GM23338 (cell line): ENCODE data around the gene SH2D1A.

Source experiments
- CREB1 ChIP-seq: fragments of 250-450 bp; sonication (Bioruptor Pico); IDR thresholded peaks from 2 replicates; pipeline ENCODE4 v1.5.0; 2020; ENCODE audit warnings: low read depth, mild to moderate bottlenecking, moderate library complexity
- EZH2 ChIP-seq: fragments of 200-600 bp; sonication (generic); IDR thresholded peaks from one replicate; pipeline ENCODE4 v1.8.0; 2017; ENCODE audit warnings: antibody characterized with exemption, mild to moderate bottlenecking, low read depth; ENCODE audit not compliant: unreplicated experiment
- JUNB ChIP-seq: IDR thresholded peaks from one replicate; pipeline ENCODE4 v1.6.1; 2016; ENCODE audit warnings: antibody characterized with exemption; ENCODE audit not compliant: unreplicated experiment
- POLR2AphosphoS5 ChIP-seq: IDR thresholded peaks from 2 replicates; pipeline ENCODE4 v1.6.1; 2016; ENCODE audit warnings: antibody characterized with exemption, low read depth
- TF ChIP-seq, protein P1 (sequence below), 2 experiments: fragments of 200-600 bp in 1 of 2; sonication (generic) in 1 of 2; conservative IDR thresholded peaks; 2 replicates each; pipeline versions ENCODE4 v1.5.1 to v1.6.1; 2016 to 2017; ENCODE audit warnings: antibody characterized with exemption in 2 of 2, low read depth in 2 of 2, mild to moderate bottlenecking in 2 of 2, moderate library complexity in 1 of 2

DNA sequence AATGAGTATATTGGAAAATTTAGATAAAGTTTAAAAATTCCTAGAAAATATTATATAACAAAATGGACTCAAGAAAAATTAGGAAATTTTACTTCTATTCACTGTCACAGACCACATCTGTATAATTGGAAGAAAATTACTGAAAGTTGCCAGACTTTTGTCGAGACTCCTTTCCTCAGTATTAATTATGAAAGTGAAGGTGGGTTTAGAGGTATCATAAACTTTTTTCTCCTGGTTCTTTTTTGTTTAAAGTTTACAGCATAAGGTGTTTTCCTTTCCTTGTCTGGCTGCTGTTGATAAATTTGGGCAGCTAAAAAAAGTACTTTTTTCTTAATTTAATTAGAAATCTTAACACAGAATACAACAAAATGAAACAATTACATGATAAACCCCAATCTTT is 20.6 kb upstream of the SH2D1A start:
- TF ChIP-seq JUNB: no peak
- TF ChIP-seq, protein P1, sequence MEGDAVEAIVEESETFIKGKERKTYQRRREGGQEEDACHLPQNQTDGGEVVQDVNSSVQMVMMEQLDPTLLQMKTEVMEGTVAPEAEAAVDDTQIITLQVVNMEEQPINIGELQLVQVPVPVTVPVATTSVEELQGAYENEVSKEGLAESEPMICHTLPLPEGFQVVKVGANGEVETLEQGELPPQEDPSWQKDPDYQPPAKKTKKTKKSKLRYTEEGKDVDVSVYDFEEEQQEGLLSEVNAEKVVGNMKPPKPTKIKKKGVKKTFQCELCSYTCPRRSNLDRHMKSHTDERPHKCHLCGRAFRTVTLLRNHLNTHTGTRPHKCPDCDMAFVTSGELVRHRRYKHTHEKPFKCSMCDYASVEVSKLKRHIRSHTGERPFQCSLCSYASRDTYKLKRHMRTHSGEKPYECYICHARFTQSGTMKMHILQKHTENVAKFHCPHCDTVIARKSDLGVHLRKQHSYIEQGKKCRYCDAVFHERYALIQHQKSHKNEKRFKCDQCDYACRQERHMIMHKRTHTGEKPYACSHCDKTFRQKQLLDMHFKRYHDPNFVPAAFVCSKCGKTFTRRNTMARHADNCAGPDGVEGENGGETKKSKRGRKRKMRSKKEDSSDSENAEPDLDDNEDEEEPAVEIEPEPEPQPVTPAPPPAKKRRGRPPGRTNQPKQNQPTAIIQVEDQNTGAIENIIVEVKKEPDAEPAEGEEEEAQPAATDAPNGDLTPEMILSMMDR (conservative IDR thresholded peaks at IDR 0.05; ENCODE audit: low read depth in 2 of 2): no peak
- no peak for TF ChIP-seq CREB1 (CRISPR knock-in tag)
- TF ChIP-seq EZH2: no peak
- no peak for TF ChIP-seq POLR2AphosphoS5
